ENCODE measurements around the gene VEZF1.

DNA sequence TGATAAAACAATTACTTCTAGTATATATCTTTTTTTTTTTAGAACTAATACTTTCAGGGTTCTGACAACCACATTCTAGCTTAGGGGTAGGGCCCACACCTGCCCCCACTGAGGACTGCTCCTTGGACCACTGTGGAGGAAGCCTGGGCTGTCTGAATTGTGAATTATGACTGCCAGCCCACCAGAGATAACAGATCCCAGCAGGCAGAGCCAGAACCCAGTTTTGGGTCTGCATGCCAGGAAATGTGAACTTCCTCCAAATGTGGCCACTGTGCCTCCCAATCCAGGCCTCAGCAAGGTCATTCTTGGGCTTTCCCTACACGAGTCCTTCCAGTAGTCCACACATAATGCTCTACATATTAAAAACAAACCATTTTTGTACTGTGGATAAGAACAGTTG is 15.9 kb downstream of the VEZF1 start:
- TF ChIP-seq EP300 (IDR thresholded peaks at IDR 0.05; ENCODE audit: low read depth) (no peak), POLR2A (IDR thresholded peaks at IDR 0.05) (no peak)
- TF ChIP-seq, protein P1, sequence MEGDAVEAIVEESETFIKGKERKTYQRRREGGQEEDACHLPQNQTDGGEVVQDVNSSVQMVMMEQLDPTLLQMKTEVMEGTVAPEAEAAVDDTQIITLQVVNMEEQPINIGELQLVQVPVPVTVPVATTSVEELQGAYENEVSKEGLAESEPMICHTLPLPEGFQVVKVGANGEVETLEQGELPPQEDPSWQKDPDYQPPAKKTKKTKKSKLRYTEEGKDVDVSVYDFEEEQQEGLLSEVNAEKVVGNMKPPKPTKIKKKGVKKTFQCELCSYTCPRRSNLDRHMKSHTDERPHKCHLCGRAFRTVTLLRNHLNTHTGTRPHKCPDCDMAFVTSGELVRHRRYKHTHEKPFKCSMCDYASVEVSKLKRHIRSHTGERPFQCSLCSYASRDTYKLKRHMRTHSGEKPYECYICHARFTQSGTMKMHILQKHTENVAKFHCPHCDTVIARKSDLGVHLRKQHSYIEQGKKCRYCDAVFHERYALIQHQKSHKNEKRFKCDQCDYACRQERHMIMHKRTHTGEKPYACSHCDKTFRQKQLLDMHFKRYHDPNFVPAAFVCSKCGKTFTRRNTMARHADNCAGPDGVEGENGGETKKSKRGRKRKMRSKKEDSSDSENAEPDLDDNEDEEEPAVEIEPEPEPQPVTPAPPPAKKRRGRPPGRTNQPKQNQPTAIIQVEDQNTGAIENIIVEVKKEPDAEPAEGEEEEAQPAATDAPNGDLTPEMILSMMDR (IDR thresholded peaks at IDR 0.05): no peak

Data from transverse colon (tissue), 3 donors.